HCT116 (cell line): Measurements from ENCODE around the gene GIPC3. TPM values are rescaled to one million over a fixed set of nuclear protein-coding genes. Genes with fewer than 3 reads are reported as not detected.
A peak's percentile ranks its signal among the peaks of the same experiment; 100 is the strongest.

ENCODE experiments used
- ATAC-seq: fragments of 200-7000 bp; cut with Tn5 transposase; 2 replicates; pipeline ENCODE4 v1.9.1; 2020; ENCODE audit warnings: mild to moderate bottlenecking, moderate library complexity
- BruUV-seq: library from RNA; stranded (reverse); fragments of 400-500 nt; replicated peaks from 2 replicates; lab custom pipeline; 2021; lab: Mats Ljungman, UMichigan
- CTCF ChIA-PET: fragments of 300-600 bp; sonication (Branson Sonifier 250); formaldehyde crosslinking; loops from one replicate; lab custom pipeline; 2021; ENCODE audit warnings: antibody characterized with exemption; lab: Charles Lee
- POLR2A ChIA-PET: fragments of 300-600, 350-600 bp; sonication (Branson Sonifier 250); formaldehyde crosslinking; loops from one replicate; lab custom pipeline; 2021; ENCODE audit warnings: antibody characterized with exemption; lab: Charles Lee
- RAD21 ChIA-PET, 2 experiments: fragments of 300-600 bp; sonication (Branson Sonifier 250); formaldehyde crosslinking; loops; one replicate each; lab custom pipeline; 2023; ENCODE audit warnings: low total read pairs in 2 of 2; ENCODE audit not compliant: uncharacterized antibody in 2 of 2, unreplicated experiment in 2 of 2, low non-redundant PET in 1 of 2; lab: Charles Lee
- DNase-seq: peaks from one replicate; pipeline ENCODE4 v3.0.0-alpha.2; 2010; ENCODE audit warnings: low read depth, low spot score
- H2AFZ ChIP-seq: fragments of 200-600 bp; shearing (Covaris generic), sonication (generic); 2 replicates; pipeline ENCODE4 v1.6.1; 2017; ENCODE audit warnings: low read depth, mixed run types, mixed read lengths, antibody characterized with exemption, low read length; ENCODE audit not compliant: poor library complexity, severe bottlenecking
- H3K27ac ChIP-seq: 2 replicates; pipeline ENCODE4 v1.5.1; 2012; ENCODE audit warnings: low read depth, low read length
- H3K27me3 ChIP-seq: fragments of 200-600 bp; sonication (generic); 2 replicates; pipeline ENCODE4 v1.6.1; 2016; ENCODE audit warnings: mixed run types, low read length, mixed read lengths; ENCODE audit not compliant: insufficient read depth
- H3K36me3 ChIP-seq, 2 experiments: fragments of 200-500 bp in 1 of 2; fragments of 200-600 bp in 1 of 2; sonication (Bioruptor generic) in 1 of 2; sonication (generic) in 1 of 2; 2 replicates each; pipeline versions ENCODE4 v1.5.1 to v1.6.1; 2014 to 2016; ENCODE audit warnings: low read length in 2 of 2, inconsistent platforms in 1 of 2, mixed read lengths in 1 of 2, mixed run types in 1 of 2; ENCODE audit not compliant: insufficient read depth in 2 of 2, control insufficient read depth in 1 of 2
- H3K4me1 ChIP-seq, 2 experiments: fragments of 200-600 bp in 1 of 2; sonication (generic) in 1 of 2; 2 replicates each; pipeline versions ENCODE4 v1.5.1 to v1.6.1; 2012 to 2017; ENCODE audit warnings: low read length in 2 of 2, inconsistent platforms in 1 of 2, mild to moderate bottlenecking in 1 of 2, mixed read lengths in 1 of 2, mixed run types in 1 of 2, moderate library complexity in 1 of 2; ENCODE audit not compliant: insufficient read depth in 2 of 2, control insufficient read depth in 1 of 2
- H3K4me2 ChIP-seq: fragments of 200-600 bp; sonication (generic); 2 replicates; pipeline ENCODE4 v1.6.1; 2017; ENCODE audit warnings: mixed run types, low read length, mixed read lengths
- H3K4me3 ChIP-seq, 2 experiments: fragments of 200-600 bp in 1 of 2; sonication (generic) in 1 of 2; replicated peaks in 1 of 2; 2 replicates each; pipeline ENCODE4 v1.5.1; 2011 to 2016; ENCODE audit warnings: low read length in 2 of 2, control low read depth in 1 of 2, low read depth in 1 of 2, mild to moderate bottlenecking in 1 of 2, mixed read lengths in 1 of 2, mixed run types in 1 of 2
- H3K79me2 ChIP-seq: fragments of 200-600 bp; sonication (generic); 2 replicates; pipeline ENCODE4 v1.6.1; 2017; ENCODE audit warnings: mild to moderate bottlenecking, mixed run types, low read length, moderate library complexity, mixed read lengths; ENCODE audit not compliant: insufficient read depth
- H3K9ac ChIP-seq: fragments of 200-600 bp; sonication (generic); 2 replicates; pipeline ENCODE4 v1.6.1; 2016; ENCODE audit warnings: low read length, mixed read lengths
- H3K9me2 ChIP-seq: fragments of 200-600 bp; sonication (generic), shearing (Covaris generic); 2 replicates; pipeline ENCODE4 v1.6.1; 2017; ENCODE audit warnings: mixed run types, mild to moderate bottlenecking, moderate library complexity; ENCODE audit not compliant: insufficient read depth
- H3K9me3 ChIP-seq, 2 experiments: fragments of 200-500 bp in 1 of 2; fragments of 200-600 bp in 1 of 2; sonication (Bioruptor generic) in 1 of 2; sonication (generic) in 1 of 2; 2 replicates each; pipeline ENCODE4 v1.6.1; 2014 to 2017; ENCODE audit warnings: low read length in 2 of 2, mixed read lengths in 2 of 2, inconsistent platforms in 1 of 2, low read depth in 1 of 2, mild to moderate bottlenecking in 1 of 2, mixed run types in 1 of 2, moderate library complexity in 1 of 2; ENCODE audit not compliant: control insufficient read depth in 1 of 2, insufficient read depth in 1 of 2
- H4K20me1 ChIP-seq: fragments of 200-600 bp; sonication (generic), shearing (Covaris generic); 2 replicates; pipeline ENCODE4 v1.6.1; 2017; ENCODE audit warnings: mixed run types, mild to moderate bottlenecking, moderate library complexity; ENCODE audit not compliant: insufficient read depth
- CBX3 ChIP-seq: IDR thresholded peaks from 2 replicates; pipeline ENCODE4 v1.6.1; 2012; ENCODE audit warnings: low read depth
- EGR1 ChIP-seq: IDR thresholded peaks from 2 replicates; pipeline ENCODE4 v1.6.1; 2012; ENCODE audit warnings: low read depth
- FOSL1 ChIP-seq: IDR thresholded peaks from 2 replicates; pipeline ENCODE4 v1.6.1; 2012; ENCODE audit warnings: low read depth
- JUND ChIP-seq: IDR thresholded peaks from 2 replicates; pipeline ENCODE4 v1.6.1; 2012
- POLR2A ChIP-seq: IDR thresholded peaks from 2 replicates; pipeline ENCODE4 v1.7.0; 2011; ENCODE audit warnings: borderline replicate concordance; ENCODE audit not compliant: insufficient read depth, insufficient read length; ENCODE audit errors: extremely low read depth
- POLR2AphosphoS5 ChIP-seq: IDR thresholded peaks from 2 replicates; pipeline ENCODE4 v1.6.1; 2011; ENCODE audit warnings: mild to moderate bottlenecking, low read depth, low read length, moderate library complexity
- SP1 ChIP-seq: IDR thresholded peaks from 2 replicates; pipeline ENCODE4 v1.6.1; 2012; ENCODE audit warnings: low read depth
- TCF7L2 ChIP-seq: IDR thresholded peaks from 2 replicates; pipeline ENCODE4 v1.7.0; 2011; ENCODE audit warnings: borderline replicate concordance, inconsistent platforms; ENCODE audit not compliant: insufficient read depth, insufficient read length; ENCODE audit errors: extremely low read depth
- ZFX ChIP-seq: fragments of 450-650 bp; IDR thresholded peaks from 2 replicates; pipeline ENCODE4 v1.6.1; 2017
- intact Hi-C: fragments of 100-400 bp; cut with micrococcal nuclease; formaldehyde crosslinking; loops from 2 replicates; pipeline ENCODE4 v1.10.0; 2022
- total RNA-seq: library from RNA; stranded (reverse); gene quantifications from one replicate; pipeline ENCODE4 v1.2.1, GENCODE V29; 2021; ENCODE audit not compliant: unreplicated experiment
- TF ChIP-seq, protein P1 (sequence below): IDR thresholded peaks from 2 replicates; pipeline ENCODE4 v1.6.1; 2012
- TF ChIP-seq, protein P2 (sequence below): IDR thresholded peaks from 2 replicates; pipeline ENCODE4 v1.6.1; 2011; ENCODE audit warnings: mild to moderate bottlenecking, low read length, moderate library complexity; ENCODE audit not compliant: insufficient replicate concordance; ENCODE audit errors: extremely low read depth

GIPC3 gene
- total RNA-seq, 1 experiment from 2014 or later = not detected

DNA sequence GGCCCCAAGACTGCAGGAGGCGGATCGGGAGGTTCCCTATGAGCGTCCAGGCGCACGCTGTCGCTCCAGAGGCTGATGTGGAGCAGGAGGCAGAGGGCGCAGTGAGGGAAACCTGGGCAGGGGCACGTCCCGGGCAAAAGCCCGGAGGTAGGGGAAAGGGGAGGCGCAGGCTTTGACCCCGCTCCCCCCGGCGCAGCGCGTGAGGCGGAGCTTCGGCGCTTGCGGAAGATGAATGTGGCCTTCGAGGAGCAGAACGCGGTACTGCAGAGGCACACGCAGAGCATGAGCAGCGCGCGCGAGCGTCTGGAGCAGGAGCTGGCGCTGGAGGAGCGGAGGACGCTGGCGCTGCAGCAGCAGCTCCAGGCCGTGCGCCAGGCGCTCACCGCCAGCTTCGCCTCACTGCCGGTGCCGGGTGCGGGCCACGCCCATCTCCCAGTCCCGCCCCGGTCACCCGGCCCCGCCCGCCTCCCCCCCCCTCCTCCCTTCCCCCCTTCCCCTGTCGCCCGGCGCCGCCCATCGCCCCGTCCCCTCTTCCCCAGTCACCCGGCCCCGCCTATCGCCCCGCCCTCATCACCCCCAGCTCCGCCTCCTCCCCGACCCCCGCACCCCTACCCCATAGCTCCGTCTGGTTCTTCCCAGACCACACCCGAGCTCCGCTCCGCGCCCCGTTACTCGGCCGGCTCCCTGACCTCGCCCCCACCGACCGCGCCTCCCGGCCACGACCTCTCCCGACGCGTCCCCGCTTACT lies 8.4 kb upstream of the GIPC3 start:
- no peaks in the 10 kb centered on the region for H3K27me3 ChIP-seq
- H3K4me3 ChIP-seq = peak overlapping the region; percentile 40 to 54
- peak overlapping the region; percentile 77 for H3K4me2 ChIP-seq
- H4K20me1 ChIP-seq = no peaks in the 10 kb centered on the region; the same call in 1 of the 2 replicates
- intact Hi-C loops = loop anchor here (10.0 kb wide), 1 partner anchor 628 kb away; no protein-coding TSS in a partner anchor
- no peak overlapping the region for H2AFZ ChIP-seq
- ATAC-seq = no peak
- no peaks in the 10 kb centered on the region for H3K9me2 ChIP-seq
- H3K36me3 ChIP-seq = peaks cover 3 to 21% of the 10 kb centered on the region in 2 experiments; a peak in 2 of 4 replicates
- H3K27ac ChIP-seq = peak overlapping the region; percentile 71
- ChIA-PET CTCF (interaction anchor here (0.7 to 1.4 kb wide), 2 partner anchors 11 to 32 kb away, joined by 3 to 5 read pairs; no protein-coding TSS in a partner anchor), RAD21 (interaction anchor here in 1 of 2 experiments (1.1 kb wide), 1 partner anchor 31 kb away, joined by 5 read pairs; no protein-coding TSS in a partner anchor)
- peak overlapping the region; percentile 58; the same call in 1 of the 2 replicates for H3K9ac ChIP-seq
- DNase-seq = no peak
- H3K4me1 ChIP-seq = peaks cover 23 to 67% of the 10 kb centered on the region in 2 experiments
- no TSS peak for BruUV-seq
- H3K79me2 ChIP-seq = peaks cover 24% of the 10 kb centered on the region; the same call in 1 of the 2 replicates
- no peaks in the 10 kb centered on the region for H3K9me3 ChIP-seq
- TF ChIP-seq, protein P1, sequence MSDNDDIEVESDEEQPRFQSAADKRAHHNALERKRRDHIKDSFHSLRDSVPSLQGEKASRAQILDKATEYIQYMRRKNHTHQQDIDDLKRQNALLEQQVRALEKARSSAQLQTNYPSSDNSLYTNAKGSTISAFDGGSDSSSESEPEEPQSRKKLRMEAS = peak; percentile 26; the same call in 1 of the 2 replicates
- peak; percentile 76 for TF ChIP-seq POLR2AphosphoS5
- TF ChIP-seq TCF7L2 = no peak
- TF ChIP-seq CBX3 = no peak
- TF ChIP-seq, all 23 proteins: peak for 2
- POLR2A ChIA-PET = interaction anchor here (0.6 to 1.5 kb wide), 4 partner anchors 10 to 38 kb away, joined by 3 to 6 read pairs (median 4); partner anchors contain the start of gene TEKTIP1

DNA sequence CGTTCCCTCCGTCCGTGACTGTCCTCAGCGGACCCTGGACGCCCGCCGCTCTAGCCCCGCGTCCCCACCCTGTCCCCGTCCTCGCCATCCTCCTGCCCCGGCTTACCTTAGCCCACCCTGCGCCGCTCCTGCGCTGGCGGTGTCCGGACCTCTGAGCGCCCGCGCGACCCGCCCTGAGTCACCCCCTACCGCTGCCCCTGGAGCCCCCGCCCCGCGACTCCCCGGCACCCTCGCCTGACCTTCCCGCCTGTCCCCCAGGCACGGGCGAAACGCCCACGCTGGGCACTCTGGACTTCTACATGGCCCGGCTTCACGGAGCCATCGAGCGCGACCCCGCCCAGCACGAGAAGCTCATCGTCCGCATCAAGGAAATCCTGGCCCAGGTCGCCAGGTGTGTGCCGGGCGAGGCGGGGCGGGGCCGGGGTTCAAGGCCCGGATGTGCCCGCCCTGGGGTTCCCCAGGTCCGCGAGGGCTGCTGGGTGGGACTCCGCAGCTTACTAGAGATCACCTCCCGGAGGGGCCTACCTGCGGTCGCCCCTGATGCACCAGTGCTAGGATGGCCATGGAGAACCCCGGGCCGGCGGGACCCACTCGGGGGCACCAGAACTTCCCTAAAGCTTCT lies 7.4 kb upstream of the GIPC3 start:
- Histone ChIP-seq H3K9me3 (no peaks in the 10 kb centered on the region), H4K20me1 (no peaks in the 10 kb centered on the region; the same call in 1 of the 2 replicates), H3K79me2 (peaks cover 24% of the 10 kb centered on the region; the same call in 1 of the 2 replicates), H3K27ac (peak overlapping the region; percentile 47; the same call in 1 of the 2 replicates), H3K9ac (peak overlapping the region; percentile 58), H3K4me2 (peak overlapping the region; percentile 65), H3K4me3 (peak overlapping the region; percentile 40 to 54), H3K4me1 (peaks cover 18 to 66% of the 10 kb centered on the region in 2 experiments), H3K27me3 (no peaks in the 10 kb centered on the region), H3K36me3 (peaks cover 3 to 21% of the 10 kb centered on the region in 2 experiments; a peak in 2 of 4 replicates), H3K9me2 (no peaks in the 10 kb centered on the region), H2AFZ (no peak overlapping the region)
- intact Hi-C loops = loop anchor here (10.0 kb wide), 1 partner anchor 627 kb away; no protein-coding TSS in a partner anchor
- DNase-seq (no peak), ATAC-seq (peak; percentile 6; the same call in 1 of the 2 replicates)
- BruUV-seq = no TSS peak
- POLR2A ChIA-PET = interaction anchor here (0.9 to 1.5 kb wide), 3 partner anchors 9 to 21 kb away, joined by 3 to 6 read pairs (median 3); partner anchors contain the start of gene MFSD12
- RAD21 ChIA-PET = no interaction called here
- TF ChIP-seq EGR1 (peak; percentile 68), ZFX (no peak), SP1 (no peak), TCF7L2 (no peak), CBX3 (no peak), FOSL1 (no peak), JUND (no peak), POLR2AphosphoS5 (peak; percentile 63; the same call in 1 of the 2 replicates), POLR2A (no peak)
- TF ChIP-seq, protein P2, sequence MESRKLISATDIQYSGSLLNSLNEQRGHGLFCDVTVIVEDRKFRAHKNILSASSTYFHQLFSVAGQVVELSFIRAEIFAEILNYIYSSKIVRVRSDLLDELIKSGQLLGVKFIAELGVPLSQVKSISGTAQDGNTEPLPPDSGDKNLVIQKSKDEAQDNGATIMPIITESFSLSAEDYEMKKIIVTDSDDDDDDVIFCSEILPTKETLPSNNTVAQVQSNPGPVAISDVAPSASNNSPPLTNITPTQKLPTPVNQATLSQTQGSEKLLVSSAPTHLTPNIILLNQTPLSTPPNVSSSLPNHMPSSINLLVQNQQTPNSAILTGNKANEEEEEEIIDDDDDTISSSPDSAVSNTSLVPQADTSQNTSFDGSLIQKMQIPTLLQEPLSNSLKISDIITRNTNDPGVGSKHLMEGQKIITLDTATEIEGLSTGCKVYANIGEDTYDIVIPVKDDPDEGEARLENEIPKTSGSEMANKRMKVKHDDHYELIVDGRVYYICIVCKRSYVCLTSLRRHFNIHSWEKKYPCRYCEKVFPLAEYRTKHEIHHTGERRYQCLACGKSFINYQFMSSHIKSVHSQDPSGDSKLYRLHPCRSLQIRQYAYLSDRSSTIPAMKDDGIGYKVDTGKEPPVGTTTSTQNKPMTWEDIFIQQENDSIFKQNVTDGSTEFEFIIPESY = no peak
- TF ChIP-seq, protein P1 = peak; percentile 53; the same call in 1 of the 2 replicates
- CTCF ChIA-PET = no interaction called here
